ENCODE results near the gene EEF2KMT. TPM values are rescaled to one million over a fixed set of nuclear protein-coding genes. Genes with fewer than 3 reads are reported as not detected.

Gene EEF2KMT
- total RNA-seq, 1 experiment from 2014 or later: 24.4 TPM

Other genes starting within 250 kb of the EEF2KMT start
- 89.4 TPM for gene PPL, start 160.6 kb downstream of the EEF2KMT start, total RNA-seq (2021; ENCODE audit: unreplicated experiment)
- 0.26 TPM for gene SEC14L5, start 139.5 kb downstream of the EEF2KMT start, total RNA-seq (2021; ENCODE audit: unreplicated experiment)
- 19.2 TPM for gene NAGPA, start 63.9 kb downstream of the EEF2KMT start, total RNA-seq (2021; ENCODE audit: unreplicated experiment)
- gene C16orf89, start 31.8 kb downstream of the EEF2KMT start, total RNA-seq (2021; ENCODE audit: unreplicated experiment): not detected
- gene ALG1, start 26.0 kb downstream of the EEF2KMT start, total RNA-seq (2021; ENCODE audit: unreplicated experiment): 46.6 TPM

Measured in Panc1 (cell line).